ENCODE measurements around the gene NFIX.

The NFIX gene

GRCh38 chr19:13005253-13005652 lies 10.0 kb downstream of the NFIX start:
- DNase-seq (no peak), ATAC-seq (ENCODE audit: insufficient read depth, low read depth) (no peak)
- Histone ChIP-seq H3K4me1 (ENCODE audit: insufficient read depth, low read length) (no peaks in the 10 kb centered on the region), H3K4me3 (ENCODE audit: low read depth in 1 of 2, low read length in 2 of 2) (no peak overlapping the region), H3K27ac (ENCODE audit: low read length) (no peak overlapping the region), H3K79me2 (ENCODE audit: insufficient read depth, low read length) (no peaks in the 10 kb centered on the region), H3K4me2 (ENCODE audit: insufficient read depth, low read length) (no peak overlapping the region), H4K20me1 (ENCODE audit: insufficient read depth, low read length) (peaks cover 22% of the 10 kb centered on the region), H3K9me3 (ENCODE audit: insufficient read depth, low read length, severe bottlenecking) (no peaks in the 10 kb centered on the region), H3K27me3 (ENCODE audit: insufficient read depth, low read length, poor library complexity) (no peaks in the 10 kb centered on the region), H2AFZ (ENCODE audit: low read depth, low read length) (no peak overlapping the region), H3K9ac (ENCODE audit: low read depth, low read length) (no peak overlapping the region), H3K36me3 (ENCODE audit: insufficient read depth, low read length) (no peaks in the 10 kb centered on the region)
- TF ChIP-seq EZH2 (IDR thresholded peaks at IDR 0.05; ENCODE audit: borderline replicate concordance, low read depth, low read length, severe bottlenecking), result no peak
- TF ChIP-seq, protein P1, sequence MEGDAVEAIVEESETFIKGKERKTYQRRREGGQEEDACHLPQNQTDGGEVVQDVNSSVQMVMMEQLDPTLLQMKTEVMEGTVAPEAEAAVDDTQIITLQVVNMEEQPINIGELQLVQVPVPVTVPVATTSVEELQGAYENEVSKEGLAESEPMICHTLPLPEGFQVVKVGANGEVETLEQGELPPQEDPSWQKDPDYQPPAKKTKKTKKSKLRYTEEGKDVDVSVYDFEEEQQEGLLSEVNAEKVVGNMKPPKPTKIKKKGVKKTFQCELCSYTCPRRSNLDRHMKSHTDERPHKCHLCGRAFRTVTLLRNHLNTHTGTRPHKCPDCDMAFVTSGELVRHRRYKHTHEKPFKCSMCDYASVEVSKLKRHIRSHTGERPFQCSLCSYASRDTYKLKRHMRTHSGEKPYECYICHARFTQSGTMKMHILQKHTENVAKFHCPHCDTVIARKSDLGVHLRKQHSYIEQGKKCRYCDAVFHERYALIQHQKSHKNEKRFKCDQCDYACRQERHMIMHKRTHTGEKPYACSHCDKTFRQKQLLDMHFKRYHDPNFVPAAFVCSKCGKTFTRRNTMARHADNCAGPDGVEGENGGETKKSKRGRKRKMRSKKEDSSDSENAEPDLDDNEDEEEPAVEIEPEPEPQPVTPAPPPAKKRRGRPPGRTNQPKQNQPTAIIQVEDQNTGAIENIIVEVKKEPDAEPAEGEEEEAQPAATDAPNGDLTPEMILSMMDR (IDR thresholded peaks at IDR 0.05; ENCODE audit: borderline replicate concordance, extremely low read depth, low read length, poor library complexity, severe bottlenecking), result no peak

GRCh38 chr19:13005861-13006370 lies 10.6 kb downstream of the NFIX start:
- DNase-seq, result no peak
- Histone ChIP-seq H3K4me1 (ENCODE audit: insufficient read depth, low read length) (no peaks in the 10 kb centered on the region), H3K79me2 (ENCODE audit: insufficient read depth, low read length) (no peaks in the 10 kb centered on the region), H3K9ac (ENCODE audit: low read depth, low read length) (no peak overlapping the region), H2AFZ (ENCODE audit: low read depth, low read length) (no peak overlapping the region), H3K4me3 (ENCODE audit: low read depth in 1 of 2, low read length in 2 of 2) (no peak overlapping the region), H3K9me3 (ENCODE audit: insufficient read depth, low read length, severe bottlenecking) (no peaks in the 10 kb centered on the region), H3K4me2 (ENCODE audit: insufficient read depth, low read length) (no peak overlapping the region), H3K36me3 (ENCODE audit: insufficient read depth, low read length) (no peaks in the 10 kb centered on the region), H4K20me1 (ENCODE audit: insufficient read depth, low read length) (peaks cover 20% of the 10 kb centered on the region), H3K27me3 (ENCODE audit: insufficient read depth, low read length, poor library complexity) (no peaks in the 10 kb centered on the region), H3K27ac (ENCODE audit: low read length) (no peak overlapping the region)
- ATAC-seq (ENCODE audit: insufficient read depth, low read depth), result no peak
- TF ChIP-seq, protein P1 (IDR thresholded peaks at IDR 0.05; ENCODE audit: borderline replicate concordance, extremely low read depth, low read length, poor library complexity, severe bottlenecking), result no peak
- no peak for TF ChIP-seq EZH2 (IDR thresholded peaks at IDR 0.05; ENCODE audit: borderline replicate concordance, low read depth, low read length, severe bottlenecking)

DNA sequence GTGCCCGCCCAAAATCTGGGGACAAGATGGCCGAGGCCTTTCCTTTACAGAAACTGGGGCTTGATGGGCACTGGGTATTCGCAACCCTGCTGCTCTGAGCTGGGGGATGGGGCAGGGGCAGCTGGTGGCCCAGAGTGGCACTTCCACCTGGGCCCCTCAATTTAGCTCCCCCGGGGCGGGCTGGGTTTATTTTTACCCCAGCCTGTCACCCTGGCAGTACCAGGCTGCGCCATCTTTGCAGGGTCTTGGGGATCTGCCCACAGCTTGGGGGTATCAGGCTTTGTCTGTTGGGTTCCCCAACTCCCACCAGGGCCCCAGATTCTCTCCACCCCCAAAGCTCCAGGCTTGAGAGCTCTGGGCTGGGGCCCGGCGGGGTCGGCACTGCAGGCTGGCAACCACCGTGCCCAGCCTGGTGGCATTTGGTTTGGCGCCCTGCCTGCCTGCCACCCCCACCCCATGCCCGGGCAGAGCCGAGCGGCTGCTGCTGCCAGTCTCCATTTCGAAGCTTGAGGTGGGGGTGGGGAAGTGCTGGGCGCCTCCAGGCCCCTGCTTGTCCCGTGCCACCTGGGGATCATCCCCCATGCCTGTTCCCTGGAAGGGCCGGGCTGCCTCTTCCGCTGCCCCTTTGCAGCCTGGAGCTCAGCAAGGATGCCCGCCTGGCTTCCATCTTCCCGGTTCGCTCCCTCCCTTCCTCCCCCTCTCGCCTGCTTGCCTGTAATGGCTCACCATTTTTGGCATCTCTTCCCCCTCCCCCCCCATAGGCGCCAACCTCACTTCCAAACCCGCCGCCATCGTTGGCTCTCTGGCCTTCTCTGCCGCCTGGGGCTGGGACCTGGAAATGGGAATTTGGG lies 11.4 kb downstream of the NFIX start:
- H3K27ac ChIP-seq (ENCODE audit: low read length), result no peak overlapping the region
- no peak overlapping the region for H2AFZ ChIP-seq (ENCODE audit: low read depth, low read length)
- TF ChIP-seq, protein P1 (IDR thresholded peaks at IDR 0.05; ENCODE audit: borderline replicate concordance, extremely low read depth, low read length, poor library complexity, severe bottlenecking), result no peak
- TF ChIP-seq EZH2 (IDR thresholded peaks at IDR 0.05; ENCODE audit: borderline replicate concordance, low read depth, low read length, severe bottlenecking), result no peak
- no peak overlapping the region for H3K4me2 ChIP-seq (ENCODE audit: insufficient read depth, low read length)
- no peak for ATAC-seq (ENCODE audit: insufficient read depth, low read depth)
- no peaks in the 10 kb centered on the region for H3K36me3 ChIP-seq (ENCODE audit: insufficient read depth, low read length)
- no peak for DNase-seq
- no peaks in the 10 kb centered on the region for H3K79me2 ChIP-seq (ENCODE audit: insufficient read depth, low read length)
- no peak overlapping the region for H3K9ac ChIP-seq (ENCODE audit: low read depth, low read length)
- no peaks in the 10 kb centered on the region for H3K27me3 ChIP-seq (ENCODE audit: insufficient read depth, low read length, poor library complexity)
- H3K9me3 ChIP-seq (ENCODE audit: insufficient read depth, low read length, severe bottlenecking), result no peaks in the 10 kb centered on the region
- H3K4me1 ChIP-seq (ENCODE audit: insufficient read depth, low read length), result no peaks in the 10 kb centered on the region
- peaks cover 16% of the 10 kb centered on the region for H4K20me1 ChIP-seq (ENCODE audit: insufficient read depth, low read length)
- H3K4me3 ChIP-seq (ENCODE audit: low read depth in 1 of 2, low read length in 2 of 2), result no peak overlapping the region
